Psoas muscle (tissue), 8 donors: ENCODE results near the gene NRP1. TPM values are rescaled to one million over a fixed set of nuclear protein-coding genes. Genes with fewer than 3 reads are reported as not detected.

ENCODE experiments used
- ATAC-seq, 4 donors: fragments of 200-7000 bp; cut with Tn5 transposase; one replicate each; pipeline ENCODE4 v1.9.1; 2020; ENCODE audit warnings: moderate library complexity in 3 of 4, mild to moderate bottlenecking in 2 of 4
- DNase-seq, 2 donors: peaks; one replicate each; pipeline ENCODE4 v3.0.0-alpha.2; 2020
- H3K27ac ChIP-seq: fragments of 200-600 bp; one replicate; pipeline ENCODE4 v1.8.0; 2022
- H3K27me3 ChIP-seq, 3 donors: fragments of 200-600 bp in 1 of 3; one replicate each; pipeline versions ENCODE4 v1.6.1 to v1.8.0; 2013 to 2022; ENCODE audit warnings: low read length in 2 of 3, mild to moderate bottlenecking in 2 of 3, moderate library complexity in 1 of 3; ENCODE audit not compliant: insufficient read depth in 3 of 3
- H3K36me3 ChIP-seq, 2 donors: fragments of 200-600 bp in 1 of 2; one replicate each; pipeline versions ENCODE4 v1.6.1 to v1.8.0; 2013 to 2022; ENCODE audit warnings: low read depth in 1 of 2, mild to moderate bottlenecking in 1 of 2, moderate library complexity in 1 of 2; ENCODE audit not compliant: insufficient read depth in 1 of 2
- H3K4me1 ChIP-seq: fragments of 200-600 bp; one replicate; pipeline ENCODE4 v1.8.0; 2022
- H3K4me3 ChIP-seq: fragments of 200-600 bp; one replicate; pipeline ENCODE4 v1.8.0; 2022; ENCODE audit warnings: mild to moderate bottlenecking
- H3K9me3 ChIP-seq: fragments of 200-600 bp; one replicate; pipeline ENCODE4 v1.8.0; 2022
- whole genome bisulfite sequencing, 3 donors: extraction: QIAGEN DNeasy Blood & Tissue Kit; methylation state at CpG; one replicate each; pipeline versions ENCODE4 v1.1.6 to v1.1.7; 2013; 5-methylcytosine and 5-hydroxymethylcytosine counted together
- intact Hi-C, 2 donors: fragments of 100-400 bp; cut with DNase I; formaldehyde crosslinking; loops; one replicate each; pipeline versions ENCODE4 v1.11.0 to v1.14.2; 2022
- polyA plus RNA-seq, 3 donors: library from polyadenylated mRNA; stranded (reverse); fragments of 200-250 nt; gene quantifications; one replicate each; pipeline ENCODE4 v1.2.3, GENCODE V29; 2013
- total RNA-seq, 4 donors: library from RNA; stranded (reverse); fragmentation: NEBNext Ultra II Directional in 2 of 4; extraction: Animal tissue kit (Norgen Biotek cat#: 25700) in 2 of 4; gene quantifications; one replicate each; pipeline versions ENCODE4 v1.2.1 to v1.2.4, GENCODE V29; 2021 to 2023
- TF ChIP-seq, protein P1 (sequence below): fragments of 200-600 bp; IDR thresholded peaks from one replicate; pipeline ENCODE4 v1.8.0; 2022; ENCODE audit warnings: antibody characterized with exemption
- donor health status: healthy with polysubstance abuse.
- donor health status: DM: no; HTN: no; CAD: no; lungs with moderate emphysema.
- donor health status: Bipolar disorder and iron deficiency.
- donor health status: healthy.
- donor health status: DM: yes; HTN: yes; CAD: no.
- donor health status: DM: no; HTN: no; CAD: no.
- donor health status: DM: no; HTN: no; CAD: no.
- donor health status: DM: yes; HTN: yes; CAD: no.

The NRP1 gene
- total and polyA plus RNA-seq, 7 donors, result 10.9 to 54.8 (median 31.2) TPM

DNA sequence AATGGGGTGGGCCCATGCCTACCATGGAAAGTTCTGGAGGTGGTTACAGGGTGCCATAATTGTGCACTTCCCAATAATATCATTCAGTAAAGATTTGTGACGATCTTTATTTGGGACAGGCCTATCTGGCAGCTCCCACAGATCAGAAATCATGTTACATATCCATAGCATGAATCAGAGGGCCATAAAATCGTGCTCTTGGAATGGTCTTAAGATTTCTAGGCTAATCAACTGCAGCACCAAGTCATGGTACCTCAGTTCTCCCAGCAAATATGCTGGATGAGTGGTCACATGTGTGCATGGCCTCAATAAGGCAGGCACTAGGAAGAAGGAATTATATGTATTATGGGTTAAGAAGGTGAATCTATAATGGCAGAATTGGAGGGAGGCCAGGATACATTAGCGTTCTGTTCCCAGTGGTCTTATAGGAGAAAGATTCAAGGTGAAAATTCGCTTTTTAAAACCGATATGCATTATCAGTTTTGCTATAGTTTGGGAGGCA is 134.7 kb downstream of the NRP1 start:
- ATAC-seq (no peak), DNase-seq (no peak)
- H3K36me3 ChIP-seq, result peaks cover 20 to 71% of the 10 kb centered on the region in 2 donors
- H3K4me1 ChIP-seq, result no peaks in the 10 kb centered on the region
- no peaks in the 10 kb centered on the region for H3K9me3 ChIP-seq
- no peak overlapping the region for H3K27ac ChIP-seq
- H3K4me3 ChIP-seq, result no peak overlapping the region
- TF ChIP-seq, protein P1, sequence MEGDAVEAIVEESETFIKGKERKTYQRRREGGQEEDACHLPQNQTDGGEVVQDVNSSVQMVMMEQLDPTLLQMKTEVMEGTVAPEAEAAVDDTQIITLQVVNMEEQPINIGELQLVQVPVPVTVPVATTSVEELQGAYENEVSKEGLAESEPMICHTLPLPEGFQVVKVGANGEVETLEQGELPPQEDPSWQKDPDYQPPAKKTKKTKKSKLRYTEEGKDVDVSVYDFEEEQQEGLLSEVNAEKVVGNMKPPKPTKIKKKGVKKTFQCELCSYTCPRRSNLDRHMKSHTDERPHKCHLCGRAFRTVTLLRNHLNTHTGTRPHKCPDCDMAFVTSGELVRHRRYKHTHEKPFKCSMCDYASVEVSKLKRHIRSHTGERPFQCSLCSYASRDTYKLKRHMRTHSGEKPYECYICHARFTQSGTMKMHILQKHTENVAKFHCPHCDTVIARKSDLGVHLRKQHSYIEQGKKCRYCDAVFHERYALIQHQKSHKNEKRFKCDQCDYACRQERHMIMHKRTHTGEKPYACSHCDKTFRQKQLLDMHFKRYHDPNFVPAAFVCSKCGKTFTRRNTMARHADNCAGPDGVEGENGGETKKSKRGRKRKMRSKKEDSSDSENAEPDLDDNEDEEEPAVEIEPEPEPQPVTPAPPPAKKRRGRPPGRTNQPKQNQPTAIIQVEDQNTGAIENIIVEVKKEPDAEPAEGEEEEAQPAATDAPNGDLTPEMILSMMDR, result no peak
- H3K27me3 ChIP-seq, result no peaks in the 10 kb centered on the region
- 88 to 94% (median 89%) methylated on average over 5 of the region's 5 CpGs for WGBS, 3 donors
- intact Hi-C loops, result loop anchor here in 1 of 2 donors (10.0 kb wide), 1 partner anchor 135 kb away; the partner anchor contains the start of gene NRP1

DNA sequence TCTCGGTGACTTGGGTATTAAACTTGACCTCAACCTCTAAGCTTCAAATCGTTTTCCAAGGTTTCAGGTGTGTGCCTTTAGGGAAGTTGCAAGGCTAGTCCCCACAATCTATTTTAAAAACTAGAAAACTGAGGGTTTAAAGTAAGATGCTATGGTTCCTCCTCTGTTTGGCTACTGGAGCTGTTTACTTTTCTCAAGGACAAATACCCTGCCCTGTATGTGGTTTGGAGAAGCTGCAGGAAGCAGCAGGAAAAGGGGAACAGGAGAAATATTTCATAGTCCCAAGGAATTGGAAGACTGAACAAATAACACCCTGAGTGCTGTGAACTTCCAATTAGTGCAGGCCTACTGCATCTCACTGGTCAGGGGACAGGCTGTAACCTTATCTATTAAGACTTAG is 135.9 kb downstream of the NRP1 start:
- H3K4me1 ChIP-seq, result peaks cover 3% of the 10 kb centered on the region
- H3K36me3 ChIP-seq, result peaks cover 20 to 76% of the 10 kb centered on the region in 2 donors

DNA sequence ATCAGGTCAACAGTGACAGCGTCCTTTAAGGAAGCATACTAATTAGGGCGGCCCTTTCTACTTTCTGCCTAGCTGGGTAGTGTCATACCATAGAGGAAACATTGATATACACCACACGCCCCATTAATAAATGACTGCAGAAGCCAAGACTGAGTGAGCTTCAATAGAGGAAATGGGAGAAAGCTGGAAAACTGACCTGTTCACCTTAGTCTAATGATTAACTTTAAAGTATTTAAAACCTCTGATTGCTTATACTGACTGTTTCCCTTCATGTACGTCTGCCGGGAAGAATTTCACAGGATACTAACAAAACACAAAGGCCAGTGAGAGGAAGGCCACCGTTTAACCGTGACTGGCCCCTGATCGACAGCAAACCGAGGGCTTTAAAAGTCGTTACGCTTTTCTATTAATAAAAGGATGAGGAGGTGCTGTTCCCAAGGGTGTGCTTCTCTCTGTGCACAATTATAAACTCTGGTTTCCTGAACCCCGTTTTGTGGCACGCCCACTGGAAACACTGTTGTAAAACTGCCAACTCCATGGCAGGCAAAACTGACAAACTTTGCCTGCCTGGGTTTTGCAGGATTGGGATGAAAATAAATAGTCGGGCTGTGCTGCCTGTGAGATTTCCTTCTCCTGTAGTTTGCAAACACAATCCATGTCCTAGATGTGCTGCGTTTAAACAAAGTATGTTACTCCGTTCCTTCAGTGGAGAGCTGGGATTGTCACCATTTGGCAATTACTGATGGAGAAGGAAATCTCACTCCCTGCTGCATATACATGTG is 137.6 kb downstream of the NRP1 start:
- intact Hi-C loops, result loop anchor here in 1 of 2 donors (10.0 kb wide), 1 partner anchor 138 kb away; the partner anchor contains the start of gene NRP1
- DNase-seq (no peak), ATAC-seq (peak in 2 of 4 donors; percentile 16 to 24)
- TF ChIP-seq, protein P1, result no peak
- WGBS, 3 donors, result 44 to 55% (median 44%) methylated on average over 16 of the region's 16 CpGs
- H3K9me3 ChIP-seq, result no peaks in the 10 kb centered on the region
- peaks cover 16 to 67% of the 10 kb centered on the region in 2 donors for H3K36me3 ChIP-seq
- peaks cover 6% of the 10 kb centered on the region for H3K4me1 ChIP-seq
- no peaks in the 10 kb centered on the region for H3K27me3 ChIP-seq
- no peak overlapping the region for H3K4me3 ChIP-seq
- H3K27ac ChIP-seq, result peak overlapping the region; percentile 58

More for the DNA sequence above, 135.9 kb downstream of the NRP1 start:
- WGBS, 3 donors, result 59 to 76% (median 74%) methylated on average over 2 of the region's 2 CpGs
- DNase-seq, result no peak
- Histone ChIP-seq H3K9me3 (no peaks in the 10 kb centered on the region), H3K4me3 (no peak overlapping the region), H3K27ac (no peak overlapping the region), H3K27me3 (no peaks in the 10 kb centered on the region)
- ATAC-seq, result no peak
- TF ChIP-seq, protein P1, result no peak
- intact Hi-C loops, result loop anchor here in 1 of 2 donors (10.0 kb wide), 1 partner anchor 136 kb away; the partner anchor contains the start of gene NRP1

DNA sequence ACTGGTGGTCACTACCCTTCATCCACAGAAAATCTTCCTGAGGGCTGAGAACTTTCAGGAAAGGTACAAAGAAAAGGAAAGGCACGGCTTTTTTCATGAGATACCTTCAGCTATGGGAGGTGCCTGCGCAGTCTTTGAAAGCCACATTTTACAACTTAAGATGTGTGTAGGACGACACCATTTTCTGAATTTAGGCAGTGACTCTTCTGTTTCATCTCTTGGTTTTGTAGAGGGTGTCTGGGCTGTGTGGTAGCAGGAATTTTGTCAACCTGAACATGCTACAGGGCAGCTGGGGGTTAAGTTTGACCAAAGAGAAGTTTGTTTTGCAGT is 138.1 kb downstream of the NRP1 start:
- no peak overlapping the region for H3K4me3 ChIP-seq
- peaks cover 14 to 66% of the 10 kb centered on the region in 2 donors for H3K36me3 ChIP-seq
- no peaks in the 10 kb centered on the region for H3K27me3 ChIP-seq
- ATAC-seq (no peak), DNase-seq (no peak)
- peak overlapping the region; percentile 58 for H3K27ac ChIP-seq
- H3K9me3 ChIP-seq, result no peaks in the 10 kb centered on the region
- intact Hi-C loops, result loop anchor here in 1 of 2 donors (10.0 kb wide), 1 partner anchor 138 kb away; the partner anchor contains the start of gene NRP1
- TF ChIP-seq, protein P1, result no peak
- WGBS, 3 donors, result 62 to 88% (median 80%) methylated on average over 3 of the region's 3 CpGs
- H3K4me1 ChIP-seq, result peaks cover 6% of the 10 kb centered on the region
